ENCODE measurements around the gene ADM.

Gene ADM

DNA sequence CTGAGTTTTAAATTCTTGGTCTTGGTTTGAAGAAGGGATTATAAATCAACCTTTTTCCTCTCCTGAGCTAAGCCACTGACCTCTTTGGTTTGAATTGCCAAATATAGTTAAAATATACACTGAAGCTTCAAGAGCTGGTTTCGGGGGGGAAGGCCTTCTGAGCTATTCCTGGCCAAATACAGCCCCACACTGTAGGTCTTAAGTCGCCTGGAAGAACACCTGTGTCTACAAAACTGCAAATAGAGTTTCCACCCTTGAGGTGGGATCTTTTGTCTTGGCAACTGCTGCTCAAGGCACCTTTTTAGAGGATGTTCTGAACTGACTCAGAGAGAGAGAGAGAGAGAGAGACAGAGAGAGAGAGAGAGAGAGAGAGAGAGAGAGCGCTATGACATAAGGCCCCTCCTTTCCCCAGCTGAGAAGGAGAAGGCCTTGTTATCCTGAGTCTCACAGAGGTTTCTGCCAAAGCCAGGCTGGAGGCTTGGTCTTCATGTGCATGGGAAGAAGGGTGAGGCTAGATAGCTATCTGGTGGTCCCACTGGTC is 5.5 kb downstream of the ADM start:
- DNase-seq, result no peak

DNA sequence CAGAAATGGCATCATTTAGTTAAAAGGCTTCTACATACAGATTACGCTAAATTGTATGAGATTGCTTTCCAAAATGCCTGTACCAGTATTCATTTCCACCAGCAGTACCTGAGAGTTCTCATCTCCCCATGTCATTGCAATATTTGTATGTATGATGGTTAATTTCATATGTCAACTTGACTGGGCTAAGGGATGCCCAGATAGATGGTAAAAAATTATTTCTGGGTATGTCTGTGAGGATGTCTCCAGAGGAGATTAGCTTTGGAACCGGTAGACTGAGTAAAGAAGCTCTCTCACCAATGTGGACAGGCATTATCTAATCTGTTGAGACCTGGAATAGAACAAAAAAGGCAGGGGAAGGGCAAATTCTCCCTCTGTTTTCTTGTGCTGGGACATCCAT is 6.9 kb downstream of the ADM start:
- DNase-seq, result no peak

- DNase-seq, result no peak
Observed at GRCh38 chr11:10314199-10315072, 9.6 kb downstream of the ADM start.

DNA sequence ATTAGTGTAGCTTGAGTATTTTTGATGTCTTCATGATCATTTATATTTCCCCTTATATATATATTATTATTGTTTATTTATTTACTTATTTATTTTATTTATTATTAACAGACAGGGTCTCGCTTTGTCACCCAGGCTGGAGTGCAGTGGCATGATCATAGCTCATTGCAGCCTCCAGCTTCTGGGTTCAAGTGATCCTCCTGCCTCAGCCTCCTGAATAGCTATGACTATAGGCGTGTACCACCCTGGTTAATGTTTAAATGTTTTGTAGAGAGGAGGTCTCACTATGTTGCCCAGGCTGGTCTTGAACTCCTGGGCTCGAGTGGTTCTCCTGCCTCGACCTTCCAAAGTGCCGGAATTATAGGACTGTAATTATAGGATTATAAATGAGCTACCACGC is 10.2 kb downstream of the ADM start:
- no peak for DNase-seq

GRCh38 chr11:10317151-10317755 is 12.4 kb downstream of the ADM start:
- DNase-seq, result no peak

- DNase-seq, result no peak
Observed at GRCh38 chr11:10317776-10318526, 13.1 kb downstream of the ADM start.

- DNase-seq, result no peak
Observed at GRCh38 chr11:10318527-10318802, 13.6 kb downstream of the ADM start.

- DNase-seq, result no peak
Observed at GRCh38 chr11:10319702-10320558, 15.1 kb downstream of the ADM start.

DNA sequence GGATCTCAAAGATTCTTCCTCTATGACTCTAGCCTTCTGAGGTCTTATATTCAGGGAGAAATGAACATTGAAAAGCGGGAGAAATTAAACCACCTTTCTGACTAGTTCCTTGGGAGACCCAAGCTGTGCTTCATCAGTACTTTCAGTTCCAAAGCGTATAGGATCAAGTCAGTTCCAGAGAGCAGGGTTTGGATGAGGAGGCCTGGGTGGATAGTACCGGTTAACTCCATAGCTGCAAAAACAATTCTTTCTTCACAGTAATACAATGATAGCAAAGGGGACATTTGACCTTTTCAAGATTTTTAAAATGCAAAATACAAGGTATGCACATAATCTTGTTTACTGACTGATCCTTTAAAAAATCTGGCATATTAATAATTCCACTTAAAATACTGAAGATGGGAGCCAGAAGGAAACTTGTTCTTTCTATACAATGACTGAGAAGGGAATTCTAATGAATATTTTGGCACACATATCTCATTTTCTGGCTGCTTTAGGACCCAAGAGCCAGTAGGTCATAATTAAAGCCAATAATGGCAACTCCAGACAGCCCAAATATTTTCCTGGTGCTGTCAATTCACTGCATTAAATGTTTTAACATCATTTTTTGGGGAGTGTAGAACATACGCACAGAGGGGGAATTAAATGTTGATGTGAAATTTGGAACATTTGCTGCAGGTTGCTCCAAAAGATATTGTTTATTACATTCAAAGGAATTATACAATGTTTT is 16.0 kb downstream of the ADM start:
- no peak for DNase-seq

DNA sequence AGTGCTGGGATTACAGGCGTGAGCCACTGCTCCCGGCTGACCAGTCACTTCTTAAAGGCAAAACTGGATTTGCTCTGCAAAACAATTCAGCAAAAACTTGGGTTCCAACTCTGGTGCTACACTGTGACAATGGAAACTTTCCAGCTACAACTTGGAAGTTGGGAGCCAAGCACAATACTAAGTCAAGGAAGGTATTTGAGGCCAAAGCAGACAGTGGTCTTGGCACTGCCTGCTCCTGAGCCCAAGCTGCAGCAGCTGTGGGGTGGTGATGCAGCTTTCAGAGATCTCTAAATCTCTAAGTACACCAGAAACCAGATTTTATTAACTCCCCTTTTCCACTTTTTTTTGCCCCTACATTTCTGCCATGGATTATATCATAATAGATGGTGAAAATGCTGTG is 17.5 kb downstream of the ADM start:
- DNase-seq, result no peak

GRCh38 chr11:10322830-10323792 is 18.2 kb downstream of the ADM start:
- DNase-seq, result no peak

DNA sequence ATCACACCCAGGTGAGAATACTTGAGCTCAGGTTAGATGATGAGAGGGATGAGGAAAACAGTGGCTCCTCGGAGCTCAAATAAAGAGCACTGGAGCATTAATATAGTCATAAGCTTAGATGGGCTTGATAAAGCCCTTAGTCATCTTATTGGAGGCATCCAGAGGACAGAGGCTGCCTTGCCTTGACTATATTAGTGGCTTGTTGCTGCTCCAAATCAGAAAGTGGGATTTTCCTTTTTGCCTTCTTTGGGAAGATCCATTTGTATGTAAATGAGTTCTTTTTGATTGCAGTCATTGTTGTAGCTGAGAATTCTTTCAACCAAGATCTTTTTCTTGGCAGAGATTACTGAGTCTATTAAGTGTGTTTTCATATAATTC is 18.9 kb downstream of the ADM start:
- DNase-seq, result no peak

DNA sequence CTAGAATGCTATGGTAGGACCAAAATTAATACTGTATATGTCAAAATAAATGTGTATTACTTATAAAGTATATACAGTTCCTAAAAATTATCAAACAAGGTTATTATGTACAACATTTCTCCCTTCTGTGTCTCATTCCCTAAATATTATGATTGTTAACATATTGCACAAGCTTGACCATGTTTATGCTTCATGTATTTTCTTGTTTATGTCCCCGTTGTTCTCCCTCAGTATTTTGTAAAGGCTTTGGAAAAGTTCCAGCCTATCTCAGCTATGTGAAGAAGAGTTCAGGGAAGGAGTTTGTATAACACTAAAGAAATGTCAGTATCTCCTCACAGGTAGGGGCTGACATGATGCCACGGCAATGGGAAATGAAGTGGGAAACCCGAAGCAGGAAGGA is 19.6 kb downstream of the ADM start:
- no peak for DNase-seq

GRCh38 chr11:10325277-10326011 is 20.6 kb downstream of the ADM start:
- no peak for DNase-seq

DNA sequence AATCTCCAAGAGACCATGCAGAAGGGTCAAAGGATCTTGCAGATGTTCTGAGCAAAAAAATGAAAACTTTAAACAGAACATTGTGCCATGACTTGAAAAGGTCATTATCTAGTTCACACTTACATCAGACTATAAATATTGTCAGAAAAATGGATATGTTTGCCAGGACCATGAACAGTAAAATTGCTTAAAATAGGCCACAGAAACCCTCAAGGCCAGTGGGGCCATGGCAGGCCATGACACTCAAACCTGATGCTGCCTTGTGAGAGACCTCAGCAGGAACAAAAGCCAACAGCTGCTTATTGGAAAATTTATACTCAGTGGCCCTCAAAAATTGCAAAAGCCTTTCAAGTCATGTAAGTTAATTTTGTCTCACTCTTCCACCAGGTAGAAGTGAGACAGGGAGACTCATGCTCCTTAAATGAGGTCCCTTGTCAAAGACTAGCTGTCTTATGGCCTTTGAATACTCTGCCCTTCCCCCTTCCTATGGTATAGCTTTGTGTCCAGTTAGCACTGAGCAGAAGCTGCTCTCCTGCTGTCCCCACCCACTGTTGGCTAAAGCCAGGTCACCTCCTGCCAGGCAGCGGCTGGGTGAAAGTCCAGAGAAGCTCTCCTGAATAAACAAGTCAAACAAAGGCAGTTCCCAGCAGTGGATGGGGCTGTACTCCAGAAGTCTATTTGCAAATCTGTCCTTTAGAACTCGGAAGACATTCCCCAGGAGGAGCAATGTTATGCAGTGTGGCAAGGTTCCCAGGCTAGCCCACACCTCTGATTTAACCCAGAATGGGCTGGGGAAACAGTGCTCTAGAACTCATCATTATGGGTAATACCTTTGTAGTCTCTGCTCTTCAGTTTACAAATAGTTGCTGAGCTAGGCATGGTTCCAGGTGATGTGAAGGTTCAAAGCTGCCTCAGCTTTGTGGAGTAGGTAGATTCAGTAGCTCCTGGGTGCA is 21.4 kb downstream of the ADM start:
- DNase-seq, result no peak

GRCh38 chr11:10327254-10327653 is 22.4 kb downstream of the ADM start:
- no peak for DNase-seq

- no peak for DNase-seq
Observed at GRCh38 chr11:10328314-10329098, 23.6 kb downstream of the ADM start.

- DNase-seq, result no peak
Observed at GRCh38 chr11:10329356-10329755, 24.5 kb downstream of the ADM start.
